ENCODE results near the gene UBALD2. TPM values are rescaled to one million over a fixed set of nuclear protein-coding genes. Genes with fewer than 3 reads are reported as not detected.

UBALD2 gene
- polyA plus RNA-seq, 3 donors = 1.4 to 88.6 (median 2.2) TPM

- intact Hi-C loops (cut with micrococcal nuclease) = loop anchor here (1.0 to 10.0 kb wide), 4 partner anchors 37 to 158 kb away; partner anchors contain the start of gene RNF157 (in 1 of the 2)
- Histone ChIP-seq H3K4me1 (ENCODE audit: control insufficient read depth in 1 of 2, insufficient read depth in 2 of 2, low read length in 2 of 2) (peaks cover 0 to 1% of the 10 kb centered on the region in 2 donors), H3K4me2 (replicated peaks; ENCODE audit: extremely low read depth, low read length, poor library complexity, severe bottlenecking) (no peak overlapping the region), H3K9me3 (replicated peaks in 1 of 2; ENCODE audit: control insufficient read depth in 1 of 2, insufficient read depth in 1 of 2, low read length in 2 of 2) (no peaks in the 10 kb centered on the region), H3K4me3 (replicated peaks in 1 of 3; ENCODE audit: low read depth in 2 of 3, low read length in 3 of 3) (no peak overlapping the region), H3K9ac (ENCODE audit: insufficient read depth, low read length, poor library complexity, severe bottlenecking) (no peak overlapping the region), H3K27ac (ENCODE audit: low read depth in 1 of 2, low read length in 2 of 2) (no peak overlapping the region), H3K27me3 (ENCODE audit: control insufficient read depth in 2 of 2, insufficient read depth in 2 of 2, low read length in 2 of 2) (no peaks in the 10 kb centered on the region), H3K36me3 (replicated peaks in 1 of 2; ENCODE audit: control insufficient read depth in 1 of 2, insufficient read depth in 2 of 2, low read length in 2 of 2) (no peaks in the 10 kb centered on the region), H2AFZ (ENCODE audit: insufficient read depth, low read depth, low read length, poor library complexity, severe bottlenecking) (no peak overlapping the region), H3K79me2 (ENCODE audit: insufficient read depth, low read length) (no peaks in the 10 kb centered on the region), H4K20me1 (ENCODE audit: insufficient read depth, low read length) (no peaks in the 10 kb centered on the region)
- peak; percentile 99 for TF ChIP-seq CTCF (IDR thresholded peaks at IDR 0.05)
- peak; percentile 72 to 80 (median 79) for DNase-seq
- H3K27me3 Mint-ChIP-seq (ENCODE audit: low read depth in 3 of 3) = peaks cover 2 to 5% (median 5%) of the 10 kb centered on the region in 3 donors
- no peaks in the 10 kb centered on the region for H3K9me3 Mint-ChIP-seq
- no peaks in the 10 kb centered on the region for H3K36me3 Mint-ChIP-seq
- H3K4me1 Mint-ChIP-seq = peaks cover 5% of the 10 kb centered on the region
- H3K27ac Mint-ChIP-seq = peak overlapping the region in 1 of 7 donors; percentile 82
- H3K4me3 Mint-ChIP-seq = no peak overlapping the region
- WGBS (ENCODE audit: insufficient coverage) = 70% methylated on average over 20 of the region's 28 CpGs
Observed at GRCh38 chr17:76278952-76279741, 14.0 kb downstream of the UBALD2 start.

GRCh38 chr17:76279742-76280287, 14.7 kb downstream of the UBALD2 start:
- Histone ChIP-seq H3K4me2 (replicated peaks; ENCODE audit: extremely low read depth, low read length, poor library complexity, severe bottlenecking) (no peak overlapping the region), H3K79me2 (ENCODE audit: insufficient read depth, low read length) (no peaks in the 10 kb centered on the region), H3K36me3 (replicated peaks in 1 of 2; ENCODE audit: control insufficient read depth in 1 of 2, insufficient read depth in 2 of 2, low read length in 2 of 2) (no peaks in the 10 kb centered on the region), H3K9ac (ENCODE audit: insufficient read depth, low read length, poor library complexity, severe bottlenecking) (no peak overlapping the region), H3K9me3 (replicated peaks in 1 of 2; ENCODE audit: control insufficient read depth in 1 of 2, insufficient read depth in 1 of 2, low read length in 2 of 2) (no peaks in the 10 kb centered on the region), H3K27me3 (ENCODE audit: control insufficient read depth in 2 of 2, insufficient read depth in 2 of 2, low read length in 2 of 2) (no peaks in the 10 kb centered on the region), H3K4me1 (ENCODE audit: control insufficient read depth in 1 of 2, insufficient read depth in 2 of 2, low read length in 2 of 2) (no peaks in the 10 kb centered on the region), H3K27ac (ENCODE audit: low read depth in 1 of 2, low read length in 2 of 2) (no peak overlapping the region), H2AFZ (ENCODE audit: insufficient read depth, low read depth, low read length, poor library complexity, severe bottlenecking) (no peak overlapping the region), H3K4me3 (replicated peaks in 1 of 3; ENCODE audit: low read depth in 2 of 3, low read length in 3 of 3) (no peak overlapping the region), H4K20me1 (ENCODE audit: insufficient read depth, low read length) (no peaks in the 10 kb centered on the region)
- peaks cover 5% of the 10 kb centered on the region for H3K4me1 Mint-ChIP-seq
- peak; percentile 61 for TF ChIP-seq CTCF (IDR thresholded peaks at IDR 0.05)
- H3K27ac Mint-ChIP-seq = no peak overlapping the region
- no peak overlapping the region for H3K4me3 Mint-ChIP-seq
- no peaks in the 10 kb centered on the region for H3K9me3 Mint-ChIP-seq
- no peaks in the 10 kb centered on the region for H3K36me3 Mint-ChIP-seq
- intact Hi-C loops (cut with micrococcal nuclease) = loop anchor here (1.0 to 10.0 kb wide), 4 partner anchors 38 to 159 kb away; partner anchors contain the start of gene RNF157 (in 1 of the 2)
- peaks cover 3 to 5% (median 5%) of the 10 kb centered on the region in 3 donors for H3K27me3 Mint-ChIP-seq (ENCODE audit: low read depth in 3 of 3)
- DNase-seq = no peak
- WGBS (ENCODE audit: insufficient coverage) = 67% methylated on average over 2 of the region's 15 CpGs

All from CD14-positive monocyte (primary cell).